Activated T-cell treated with anti-CD3 and anti-CD28 coated beads, Interleukin-2, amount 50 U/mL, for 72 hours (primary cell): ENCODE data around the gene SAFB2. TPM values are rescaled to one million over a fixed set of nuclear protein-coding genes. Genes with fewer than 3 reads are reported as not detected.

Experiments used
- ATAC-seq, 2 donors: fragments of 150-1000 bp; cut with Tn5 transposase; replicated peaks in 1 of 2; 2 replicates each; pipeline ENCODE4 v1.10.0; 2021; ENCODE audit warnings: moderate library complexity in 2 of 2, mild to moderate bottlenecking in 1 of 2
- DNase-seq, 2 donors: peaks; one replicate each; pipeline ENCODE4 v3.0.0; 2021 to 2022; ENCODE audit warnings: mixed read lengths in 1 of 2
- H3K27ac Mint-ChIP-seq: one replicate; pipeline ENCODE4 v1.8.0; 2022; ENCODE audit warnings: mild to moderate bottlenecking, moderate library complexity, mixed read lengths
- H3K27me3 Mint-ChIP-seq: one replicate; pipeline ENCODE4 v1.8.0; 2022; ENCODE audit warnings: low read depth, mixed read lengths
- H3K36me3 Mint-ChIP-seq, 2 donors: one replicate each; pipeline ENCODE4 v1.8.0; 2022; ENCODE audit warnings: mixed read lengths in 2 of 2, mild to moderate bottlenecking in 1 of 2; ENCODE audit not compliant: insufficient read depth in 2 of 2
- H3K4me1 Mint-ChIP-seq: one replicate; pipeline ENCODE4 v1.8.0; 2022; ENCODE audit warnings: low read depth, mixed read lengths
- H3K4me3 Mint-ChIP-seq, 2 donors: one replicate each; pipeline ENCODE4 v1.8.0; 2022; ENCODE audit warnings: mild to moderate bottlenecking in 2 of 2, mixed read lengths in 2 of 2, moderate library complexity in 2 of 2
- H3K9me3 Mint-ChIP-seq, 2 donors: one replicate each; pipeline ENCODE4 v1.8.0; 2022; ENCODE audit warnings: mixed read lengths in 2 of 2
- total RNA-seq, 2 donors: library from RNA; stranded (reverse); gene quantifications; one replicate each; pipeline ENCODE4 v1.2.3, GENCODE V29; 2022

Gene SAFB2
- total RNA-seq, 2 donors from 2014 or later: 83.2 to 106 TPM

- Mint-ChIP-seq H3K9me3 (no peaks in the 10 kb centered on the region), H3K27me3 (no peaks in the 10 kb centered on the region), H3K36me3 (no peaks in the 10 kb centered on the region), H3K4me3 (no peak overlapping the region), H3K4me1 (peaks cover 10% of the 10 kb centered on the region), H3K27ac (no peak overlapping the region)
- ATAC-seq (no peak), DNase-seq (no peak)
Observed at GRCh38 chr19:5579286-5579685, 43.3 kb downstream of the SAFB2 start.

DNA sequence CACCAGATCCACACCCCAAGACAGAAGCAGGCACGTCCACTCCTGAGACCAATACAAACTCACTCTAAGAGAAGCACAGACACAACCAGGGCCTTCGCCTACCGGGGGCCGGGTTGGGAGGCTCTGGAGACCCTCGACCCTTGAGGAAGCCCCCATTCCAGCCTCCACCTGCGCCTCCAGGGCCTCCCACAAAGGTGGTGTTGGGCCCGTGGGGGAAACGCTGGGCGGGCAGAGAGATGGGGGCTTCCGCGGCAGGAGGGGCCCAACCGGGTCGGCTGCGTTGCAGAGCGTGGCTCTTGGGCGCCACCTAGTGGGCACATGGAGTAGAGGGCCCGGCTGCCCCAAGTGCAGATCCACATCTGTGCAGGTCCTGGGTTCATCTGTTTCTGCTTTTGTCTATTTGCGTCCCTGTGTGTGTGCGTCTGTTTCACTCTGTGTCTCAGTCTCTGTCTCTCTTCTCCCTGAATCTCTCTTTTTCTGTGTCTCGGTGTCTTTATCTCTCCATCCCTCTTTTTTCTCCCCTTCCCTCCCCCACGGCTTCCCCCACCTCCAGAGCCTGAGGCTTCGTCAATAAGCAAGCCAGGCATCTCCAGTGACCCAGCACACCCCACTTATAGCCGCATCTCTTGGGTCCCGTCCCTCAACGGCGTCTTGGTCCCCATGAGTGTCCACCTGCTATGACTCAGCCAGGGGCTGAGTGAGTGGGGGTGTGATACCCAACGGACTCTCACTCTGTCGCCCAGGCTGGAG is 44.3 kb downstream of the SAFB2 start:
- peak; percentile 77 to 81 for ATAC-seq
- peaks cover 10% of the 10 kb centered on the region for H3K4me1 Mint-ChIP-seq
- H3K27me3 Mint-ChIP-seq: no peaks in the 10 kb centered on the region
- H3K36me3 Mint-ChIP-seq: no peaks in the 10 kb centered on the region
- no peak overlapping the region for H3K4me3 Mint-ChIP-seq
- H3K9me3 Mint-ChIP-seq: no peaks in the 10 kb centered on the region
- H3K27ac Mint-ChIP-seq: no peak overlapping the region
- DNase-seq: peak; percentile 76 to 81

DNA sequence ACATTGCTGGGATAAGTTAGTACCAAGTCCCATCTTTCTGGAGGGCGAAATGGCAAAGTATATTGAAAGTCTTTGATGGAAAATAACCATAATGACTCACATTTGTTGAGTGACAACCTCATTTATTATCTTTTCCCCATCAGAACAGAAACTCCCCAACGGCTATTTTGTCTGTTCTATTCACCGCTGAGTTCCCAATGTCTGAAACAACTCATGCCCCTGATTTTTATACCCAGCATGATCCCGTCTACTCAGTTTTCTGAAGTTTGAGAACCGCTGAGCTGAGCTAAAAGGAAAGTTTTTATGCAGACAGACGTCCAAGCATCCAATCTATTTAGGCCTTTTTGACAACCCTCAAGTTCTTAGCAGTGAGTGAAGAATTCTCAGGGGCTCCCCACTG is 47.0 kb downstream of the SAFB2 start:
- ATAC-seq (no peak), DNase-seq (no peak)
- no peaks in the 10 kb centered on the region for H3K9me3 Mint-ChIP-seq
- H3K4me3 Mint-ChIP-seq: no peak overlapping the region
- H3K36me3 Mint-ChIP-seq: no peaks in the 10 kb centered on the region
- no peak overlapping the region for H3K27ac Mint-ChIP-seq
- H3K27me3 Mint-ChIP-seq: no peaks in the 10 kb centered on the region
- peaks cover 10% of the 10 kb centered on the region for H3K4me1 Mint-ChIP-seq

- no peak for ATAC-seq
- H3K27me3 Mint-ChIP-seq: no peaks in the 10 kb centered on the region
- no peaks in the 10 kb centered on the region for H3K36me3 Mint-ChIP-seq
- H3K9me3 Mint-ChIP-seq: no peaks in the 10 kb centered on the region
- no peak overlapping the region for H3K27ac Mint-ChIP-seq
- H3K4me1 Mint-ChIP-seq: peaks cover 2% of the 10 kb centered on the region
- no peak overlapping the region for H3K4me3 Mint-ChIP-seq
- no peak for DNase-seq
Observed at GRCh38 chr19:5572556-5573286, 49.9 kb downstream of the SAFB2 start.

GRCh38 chr19:5571777-5572176 is 50.8 kb downstream of the SAFB2 start:
- H3K4me3 Mint-ChIP-seq: no peak overlapping the region
- DNase-seq (no peak), ATAC-seq (no peak)
- H3K27ac Mint-ChIP-seq: no peak overlapping the region
- no peaks in the 10 kb centered on the region for H3K4me1 Mint-ChIP-seq
- H3K36me3 Mint-ChIP-seq: no peaks in the 10 kb centered on the region
- no peaks in the 10 kb centered on the region for H3K27me3 Mint-ChIP-seq
- H3K9me3 Mint-ChIP-seq: no peaks in the 10 kb centered on the region

DNA sequence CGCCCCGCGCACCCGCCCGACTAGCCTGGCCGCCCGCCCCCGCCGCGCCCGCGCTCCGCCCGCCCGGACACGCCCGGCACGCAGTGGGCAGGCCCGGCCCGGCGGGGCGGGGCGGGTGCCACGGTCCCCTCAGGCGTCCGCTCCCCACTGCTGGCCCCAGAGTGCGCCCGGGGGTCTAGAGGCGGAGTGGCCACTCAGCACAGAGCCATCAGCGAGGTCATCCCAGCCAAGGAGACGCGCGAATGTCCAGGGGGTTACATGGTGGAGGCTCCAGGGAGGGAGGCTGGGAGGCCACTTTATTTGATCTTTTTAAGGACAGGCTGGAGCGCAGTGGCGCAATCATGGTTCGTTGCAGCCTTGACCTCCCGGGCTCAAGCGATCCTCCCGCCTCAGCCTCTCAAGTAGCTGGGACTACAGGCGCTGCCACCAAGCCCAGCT is 54.6 kb downstream of the SAFB2 start:
- Mint-ChIP-seq H3K4me3 (no peak overlapping the region), H3K9me3 (no peaks in the 10 kb centered on the region), H3K27ac (no peak overlapping the region), H3K4me1 (no peaks in the 10 kb centered on the region), H3K36me3 (no peaks in the 10 kb centered on the region), H3K27me3 (peaks cover 4% of the 10 kb centered on the region)
- ATAC-seq (no peak), DNase-seq (no peak)

- DNase-seq: no peak
- Mint-ChIP-seq H3K27ac (no peak within 1 kb of the TSS), H3K27me3 (peaks cover 9% of the 10 kb centered on the region), H3K4me1 (no peaks in the 10 kb centered on the region), H3K36me3 (no peaks in the 10 kb centered on the region), H3K4me3 (no peak within 1 kb of the TSS), H3K9me3 (no peaks in the 10 kb centered on the region)
- no peak for ATAC-seq
Observed at GRCh38 chr19:5567360-5567969, 55.1 kb downstream of the SAFB2 start, which contains the start of gene TINCR. Gene TINCR, minus strand, starts transcription at chr19:5567953.

GRCh38 chr19:5564930-5565329 is 57.6 kb downstream of the SAFB2 start:
- H3K4me1 Mint-ChIP-seq: no peaks in the 10 kb centered on the region
- DNase-seq (no peak), ATAC-seq (no peak)
- H3K9me3 Mint-ChIP-seq: peaks cover 5 to 7% of the 10 kb centered on the region in 2 donors
- H3K27me3 Mint-ChIP-seq: peaks cover 9% of the 10 kb centered on the region
- peaks cover 4 to 6% of the 10 kb centered on the region in 2 donors for H3K36me3 Mint-ChIP-seq
- H3K4me3 Mint-ChIP-seq: no peak overlapping the region
- no peak overlapping the region for H3K27ac Mint-ChIP-seq

- Mint-ChIP-seq H3K27me3 (peaks cover 9% of the 10 kb centered on the region), H3K9me3 (peaks cover 5 to 7% of the 10 kb centered on the region in 2 donors), H3K27ac (no peak overlapping the region), H3K4me3 (no peak overlapping the region), H3K36me3 (peaks cover 4 to 6% of the 10 kb centered on the region in 2 donors), H3K4me1 (no peaks in the 10 kb centered on the region)
- no peak for DNase-seq
- ATAC-seq: no peak
Observed at GRCh38 chr19:5563935-5564612, 58.5 kb downstream of the SAFB2 start.

- no peak for DNase-seq
- Mint-ChIP-seq H3K4me1 (no peaks in the 10 kb centered on the region), H3K36me3 (peaks cover 4 to 6% of the 10 kb centered on the region in 2 donors), H3K9me3 (peaks cover 5 to 7% of the 10 kb centered on the region in 2 donors), H3K4me3 (no peak overlapping the region), H3K27me3 (peaks cover 9% of the 10 kb centered on the region), H3K27ac (no peak overlapping the region)
- no peak for ATAC-seq
Observed at GRCh38 chr19:5563008-5563431, 59.6 kb downstream of the SAFB2 start.

DNA sequence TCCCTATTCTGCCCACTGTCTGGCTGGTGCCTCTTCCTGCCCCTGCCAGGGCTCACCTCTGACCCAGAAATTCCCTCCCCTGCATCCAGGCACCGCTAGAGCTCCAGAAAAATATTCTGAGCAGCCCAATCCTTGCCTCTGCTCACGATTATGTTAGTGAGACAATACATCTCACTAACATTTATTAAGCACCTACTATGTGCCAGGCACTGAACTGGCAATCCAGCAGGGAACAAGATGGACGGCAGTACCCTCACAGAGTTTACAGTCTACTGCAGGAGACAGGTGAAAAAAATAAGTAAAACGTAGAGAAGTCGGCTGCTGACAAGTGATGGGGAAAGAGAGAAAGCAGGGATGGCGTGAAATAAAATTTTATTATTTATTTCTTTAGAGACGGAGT is 60.3 kb downstream of the SAFB2 start:
- peaks cover 10% of the 10 kb centered on the region for H3K27me3 Mint-ChIP-seq
- H3K9me3 Mint-ChIP-seq: peaks cover 5 to 7% of the 10 kb centered on the region in 2 donors
- no peak overlapping the region for H3K27ac Mint-ChIP-seq
- H3K4me3 Mint-ChIP-seq: no peak overlapping the region
- DNase-seq (no peak), ATAC-seq (no peak)
- H3K4me1 Mint-ChIP-seq: no peaks in the 10 kb centered on the region
- peaks cover 4 to 6% of the 10 kb centered on the region in 2 donors for H3K36me3 Mint-ChIP-seq

DNA sequence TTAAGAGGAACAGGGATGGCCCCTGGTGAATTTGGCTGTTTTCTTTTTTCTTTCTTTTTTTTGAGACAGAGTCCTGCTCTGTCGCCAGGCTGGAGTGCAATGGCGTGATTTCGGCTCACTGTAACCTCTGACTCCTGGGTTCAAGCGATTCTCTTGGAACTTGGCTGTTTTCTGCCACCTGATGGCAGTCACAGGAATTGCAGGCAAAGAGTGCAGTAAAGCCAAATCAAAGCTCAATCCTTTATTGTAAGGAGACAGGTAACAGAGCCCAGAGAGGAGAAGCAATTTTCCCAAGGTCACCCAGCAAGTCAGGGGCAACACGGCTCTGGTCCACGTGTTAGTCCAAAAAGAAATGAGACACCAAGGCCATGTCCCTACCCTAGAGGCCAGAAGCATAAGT is 61.0 kb downstream of the SAFB2 start:
- Mint-ChIP-seq H3K4me3 (no peak overlapping the region), H3K27me3 (peaks cover 18% of the 10 kb centered on the region), H3K27ac (no peak overlapping the region), H3K36me3 (peaks cover 4 to 6% of the 10 kb centered on the region in 2 donors), H3K9me3 (peaks cover 5 to 7% of the 10 kb centered on the region in 2 donors), H3K4me1 (no peaks in the 10 kb centered on the region)
- ATAC-seq (no peak), DNase-seq (no peak)

- Mint-ChIP-seq H3K4me3 (no peak overlapping the region), H3K27ac (no peak overlapping the region), H3K36me3 (peaks cover 4 to 6% of the 10 kb centered on the region in 2 donors), H3K27me3 (peaks cover 19% of the 10 kb centered on the region), H3K4me1 (no peaks in the 10 kb centered on the region), H3K9me3 (peaks cover 5 to 7% of the 10 kb centered on the region in 2 donors)
- DNase-seq (no peak), ATAC-seq (no peak)
Observed at GRCh38 chr19:5560156-5560555, 62.4 kb downstream of the SAFB2 start.
